Colonic mucosa (tissue), 4 donors: Measurements from ENCODE around the gene ABCG1. TPM values are rescaled to one million over a fixed set of nuclear protein-coding genes. Genes with fewer than 3 reads are reported as not detected.

ENCODE experiments used
- DNase-seq: peaks from one replicate; pipeline ENCODE4 v3.0.0-alpha.2; 2020
- H3K27ac ChIP-seq: fragments of 200-600 bp; one replicate; pipeline ENCODE4 v1.8.0; 2021
- H3K27me3 ChIP-seq: fragments of 200-600 bp; one replicate; pipeline ENCODE4 v1.8.0; 2021
- H3K36me3 ChIP-seq: fragments of 200-600 bp; one replicate; pipeline ENCODE4 v1.8.0; 2021
- H3K4me1 ChIP-seq: fragments of 200-600 bp; one replicate; pipeline ENCODE4 v1.8.0; 2021; ENCODE audit warnings: mild to moderate bottlenecking
- H3K4me3 ChIP-seq: fragments of 200-600 bp; one replicate; pipeline ENCODE4 v1.8.0; 2021
- H3K9ac ChIP-seq, 2 donors: one replicate each; pipeline ENCODE4 v1.7.0; 2013; ENCODE audit warnings: control low read depth in 2 of 2, low read depth in 2 of 2, low read length in 2 of 2
- H3K9me3 ChIP-seq: fragments of 200-600 bp; one replicate; pipeline ENCODE4 v1.8.0; 2021
- CTCF ChIP-seq: fragments of 200-600 bp; IDR thresholded peaks from one replicate; pipeline ENCODE4 v1.8.0; 2022; ENCODE audit warnings: antibody characterized with exemption, mild to moderate bottlenecking
- intact Hi-C: fragments of 100-400 bp; cut with DNase I; formaldehyde crosslinking; loops from one replicate; pipeline ENCODE4 v1.14.1; 2022
- total RNA-seq, 2 donors: library from RNA; stranded (reverse); fragmentation: NEBNext Ultra II Directional in 1 of 2; extraction: Animal tissue kit (Norgen Biotek cat#: 25700) in 1 of 2; gene quantifications; one replicate each; pipeline ENCODE4 v1.2.1, GENCODE V29; 2021
- donor health status: healthy.
- donor health status: DM: no; HTN: no; CAD: no.
- donor health status: DM: no; HTN: no; CAD: no.

ABCG1 gene
- total RNA-seq, 2 donors from 2014 or later: 13.8 to 60.0 TPM

DNA sequence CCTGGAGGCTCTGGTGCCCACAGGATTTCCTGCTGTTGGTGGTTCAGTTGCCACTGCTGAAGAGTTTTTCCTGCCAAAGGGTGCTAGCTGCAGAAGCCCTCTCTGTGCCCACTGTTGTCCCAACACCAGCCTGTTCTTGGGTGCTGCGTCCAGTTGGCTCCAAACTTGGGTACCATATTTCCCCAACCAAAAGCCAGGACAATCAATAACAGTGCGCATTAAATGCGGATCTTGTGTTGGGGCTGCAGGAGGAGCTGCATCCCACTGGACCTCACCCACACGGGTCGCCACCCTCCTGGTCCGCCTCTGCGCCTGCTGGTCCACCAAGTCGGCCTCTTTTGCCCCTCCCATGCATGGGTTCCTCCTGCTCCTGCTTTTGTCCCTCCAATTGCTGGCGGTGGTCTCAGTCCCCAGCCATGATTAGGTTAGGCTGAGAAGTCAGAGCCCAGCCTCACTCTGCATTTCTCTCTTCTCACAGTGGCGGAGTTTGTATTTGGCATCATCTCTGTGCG, 9.8 kb downstream of the ABCG1 start:
- intact Hi-C loops: no loop called here
- no peaks in the 10 kb centered on the region for H3K27me3 ChIP-seq

DNA sequence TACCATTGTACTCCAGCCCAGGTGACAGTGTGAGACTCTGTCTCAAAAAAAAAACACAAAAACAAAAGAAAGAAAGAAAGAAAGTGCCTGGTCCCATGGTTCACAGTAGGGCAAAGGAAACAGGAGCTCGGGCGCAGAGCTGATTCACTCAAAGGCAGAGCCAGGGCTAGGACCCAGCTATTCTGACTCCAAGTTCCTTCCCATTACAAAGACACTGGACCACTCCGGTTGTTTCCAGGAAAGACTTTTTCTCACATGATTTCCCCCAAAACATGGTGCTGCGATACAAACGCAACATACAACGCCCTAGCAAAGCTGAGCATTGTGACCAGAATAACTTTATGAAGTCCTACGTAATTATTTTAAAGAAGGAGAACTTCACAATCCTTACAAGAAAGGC, 10.7 kb downstream of the ABCG1 start:
- no peaks in the 10 kb centered on the region for H3K27me3 ChIP-seq
- no peaks in the 10 kb centered on the region for H3K9me3 ChIP-seq
- no peak overlapping the region for H3K4me3 ChIP-seq
- intact Hi-C loops: no loop called here
- TF ChIP-seq CTCF: no peak
- no peaks in the 10 kb centered on the region for H3K36me3 ChIP-seq
- H3K9ac ChIP-seq: no peak overlapping the region
- H3K4me1 ChIP-seq: peaks cover 31% of the 10 kb centered on the region
- no peak overlapping the region for H3K27ac ChIP-seq
- DNase-seq: no peak

More for the DNA sequence above, 9.8 kb downstream of the ABCG1 start:
- H3K36me3 ChIP-seq: no peaks in the 10 kb centered on the region
- H3K27ac ChIP-seq: peak overlapping the region; percentile 66
- DNase-seq: no peak
- H3K9ac ChIP-seq: peak overlapping the region; percentile 29 to 52
- no peak overlapping the region for H3K4me3 ChIP-seq
- H3K4me1 ChIP-seq: peaks cover 24% of the 10 kb centered on the region
- H3K9me3 ChIP-seq: no peaks in the 10 kb centered on the region
- no peak for TF ChIP-seq CTCF

- TF ChIP-seq CTCF: no peak
- Histone ChIP-seq H3K36me3 (no peaks in the 10 kb centered on the region), H3K9me3 (no peaks in the 10 kb centered on the region), H3K9ac (no peak overlapping the region), H3K4me1 (peaks cover 31% of the 10 kb centered on the region), H3K27me3 (no peaks in the 10 kb centered on the region), H3K4me3 (no peak overlapping the region), H3K27ac (no peak overlapping the region)
- intact Hi-C loops: no loop called here
- DNase-seq: no peak
Observed at GRCh38 chr21:42230178-42230577, 11.2 kb downstream of the ABCG1 start.

GRCh38 chr21:42230636-42231035, 11.7 kb downstream of the ABCG1 start:
- Histone ChIP-seq H3K27ac (no peak overlapping the region), H3K9me3 (no peaks in the 10 kb centered on the region), H3K4me3 (no peak overlapping the region), H3K36me3 (no peaks in the 10 kb centered on the region), H3K4me1 (peaks cover 31% of the 10 kb centered on the region), H3K9ac (no peak overlapping the region), H3K27me3 (no peaks in the 10 kb centered on the region)
- no peak for DNase-seq
- no peak for TF ChIP-seq CTCF
- intact Hi-C loops: no loop called here

GRCh38 chr21:42231756-42232155, 12.8 kb downstream of the ABCG1 start:
- peaks cover 35% of the 10 kb centered on the region for H3K4me1 ChIP-seq
- no peaks in the 10 kb centered on the region for H3K27me3 ChIP-seq
- no peak for TF ChIP-seq CTCF
- no peak overlapping the region for H3K4me3 ChIP-seq
- H3K9ac ChIP-seq: peak overlapping the region in 1 of 2 donors; percentile 90
- H3K27ac ChIP-seq: no peak overlapping the region
- intact Hi-C loops: no loop called here
- H3K9me3 ChIP-seq: no peaks in the 10 kb centered on the region
- H3K36me3 ChIP-seq: no peaks in the 10 kb centered on the region
- no peak for DNase-seq
